Measurements from ENCODE around the gene RPTOR. TPM values are rescaled to one million over a fixed set of nuclear protein-coding genes. Genes with fewer than 3 reads are reported as not detected.

The RPTOR gene
- polyA plus RNA-seq, 3 donors from 2014 or later: 1.8 to 10.2 (median 3.8) TPM

DNA sequence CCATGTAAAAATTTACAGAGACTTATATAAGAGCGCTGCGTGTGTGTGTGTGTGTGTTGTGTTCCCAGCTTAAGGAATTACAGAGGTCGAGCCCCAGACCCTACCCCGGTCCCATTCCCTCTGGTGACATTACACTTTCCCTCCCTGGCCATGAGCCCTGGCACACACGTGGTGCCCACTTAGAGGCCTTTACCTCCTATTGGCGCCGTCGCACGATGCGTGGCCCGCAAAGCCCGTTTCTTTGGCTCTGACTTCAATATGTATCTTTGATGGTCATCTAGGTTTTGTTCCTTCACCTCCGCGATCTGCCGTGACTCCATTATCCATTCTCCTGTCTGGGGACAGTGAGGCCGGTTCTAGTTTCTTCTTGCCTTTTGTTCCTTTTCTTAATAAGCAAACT, 350.1 kb downstream of the RPTOR start:
- DNase-seq: no peak
- Mint-ChIP-seq H3K27ac (peak overlapping the region in 4 of 6 donors; percentile 18 to 62 (median 28)), H3K9me3 (no peaks in the 10 kb centered on the region), H3K36me3 (peaks cover 7 to 26% (median 11%) of the 10 kb centered on the region in 3 donors), H3K4me1 (peaks cover 15 to 20% of the 10 kb centered on the region in 2 donors), H3K27me3 (ENCODE audit: low read depth in 3 of 3) (peaks cover 0 to 2% (median 2%) of the 10 kb centered on the region in 3 donors), H3K4me3 (no peak overlapping the region)

DNA sequence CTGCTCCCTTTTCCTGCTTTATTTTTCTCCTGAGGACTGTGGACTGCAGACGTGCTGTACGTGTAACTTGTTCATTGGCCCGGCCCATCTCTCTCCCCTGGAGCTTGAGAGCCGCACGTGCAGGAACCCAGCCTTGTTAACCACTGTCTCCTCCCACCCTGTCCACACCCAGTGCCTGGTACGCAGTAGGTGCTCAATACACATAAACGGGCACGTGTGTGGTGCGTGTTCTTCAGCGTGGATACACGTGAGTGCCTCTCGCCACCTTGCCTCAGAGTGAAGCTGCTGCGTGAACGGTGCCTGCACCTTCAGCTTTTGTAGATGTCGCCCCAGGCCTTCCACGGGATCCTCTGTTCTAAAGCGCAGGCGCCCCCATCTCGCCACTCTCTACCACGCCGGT, 350.7 kb downstream of the RPTOR start:
- Mint-ChIP-seq H3K4me3 (no peak overlapping the region), H3K4me1 (peaks cover 15 to 20% of the 10 kb centered on the region in 2 donors), H3K9me3 (no peaks in the 10 kb centered on the region), H3K36me3 (peaks cover 7 to 26% (median 11%) of the 10 kb centered on the region in 3 donors), H3K27me3 (ENCODE audit: low read depth in 3 of 3) (peaks cover 1 to 2% (median 2%) of the 10 kb centered on the region in 3 donors), H3K27ac (peak overlapping the region in 1 of 6 donors; percentile 24)
- DNase-seq: no peak

DNA sequence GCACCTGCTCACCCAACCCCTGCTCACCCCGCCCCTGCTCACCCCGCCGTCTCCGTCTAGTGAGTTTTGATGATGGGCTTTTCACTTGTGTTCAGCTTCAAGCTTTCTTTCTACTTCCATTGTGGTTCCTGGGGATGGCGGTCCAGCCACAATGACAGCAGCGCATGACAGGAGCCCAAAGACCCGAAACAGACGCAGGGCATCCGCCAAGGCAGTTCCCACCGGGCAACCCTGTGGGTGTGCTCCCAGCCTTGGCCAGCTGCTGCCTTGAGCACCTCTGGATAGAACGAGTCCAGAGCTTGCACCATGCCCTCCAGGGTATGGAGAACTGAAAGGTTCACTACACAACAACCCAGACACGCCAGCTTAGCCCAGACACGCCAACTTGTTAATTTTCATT, 354.1 kb downstream of the RPTOR start:
- H3K4me3 Mint-ChIP-seq: no peak overlapping the region
- no peak overlapping the region for H3K27ac Mint-ChIP-seq
- no peak for DNase-seq
- H3K36me3 Mint-ChIP-seq: peaks cover 11 to 31% (median 12%) of the 10 kb centered on the region in 3 donors
- H3K4me1 Mint-ChIP-seq: peaks cover 4% of the 10 kb centered on the region in 2 donors
- H3K9me3 Mint-ChIP-seq: no peaks in the 10 kb centered on the region
- H3K27me3 Mint-ChIP-seq (ENCODE audit: low read depth in 3 of 3): peaks cover 0 to 2% (median 1%) of the 10 kb centered on the region in 3 donors

DNA sequence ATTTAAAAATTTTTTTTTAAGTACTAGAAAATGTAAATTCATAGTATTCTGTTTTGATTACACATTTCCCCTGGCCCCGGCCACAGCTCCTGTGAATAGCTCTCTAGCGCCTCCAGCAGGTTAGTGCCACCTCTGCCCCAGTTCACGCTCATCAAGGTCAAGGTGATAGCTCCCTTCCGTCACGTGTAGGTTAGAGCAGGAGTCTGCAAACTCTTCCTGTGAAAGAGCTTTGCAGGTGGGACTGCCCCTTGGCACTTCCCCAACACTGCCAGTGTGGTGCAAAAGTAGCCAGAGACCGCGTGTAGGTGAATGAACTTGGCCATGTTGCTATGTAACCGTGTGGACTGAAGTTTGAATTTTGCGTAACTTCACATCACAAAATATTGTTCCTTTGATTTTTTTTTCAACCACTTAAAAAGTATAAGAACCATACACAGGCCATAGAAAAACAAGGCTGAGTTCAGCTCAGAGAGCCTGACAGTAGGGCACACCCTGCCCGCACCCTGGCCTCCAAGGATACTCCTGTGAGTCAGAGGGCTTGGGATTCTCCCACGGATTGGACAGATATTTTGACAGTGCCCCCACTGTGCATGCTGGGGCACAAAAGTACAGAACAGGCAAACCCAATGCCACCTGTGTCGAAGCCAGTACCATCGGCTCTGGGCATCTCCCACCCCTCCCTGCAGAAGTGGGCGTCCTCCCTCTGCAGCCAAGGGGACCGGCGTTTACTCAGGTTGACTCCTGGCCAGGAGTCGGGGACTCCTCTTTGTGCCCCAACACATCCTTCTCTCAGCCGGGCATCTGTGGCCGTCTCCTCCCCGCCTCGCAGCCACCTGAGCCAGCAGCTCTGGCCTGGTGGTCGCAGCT, 355.0 kb downstream of the RPTOR start:
- H3K4me3 Mint-ChIP-seq: no peak overlapping the region
- H3K9me3 Mint-ChIP-seq: no peaks in the 10 kb centered on the region
- no peak overlapping the region for H3K27ac Mint-ChIP-seq
- peaks cover 4% of the 10 kb centered on the region in 2 donors for H3K4me1 Mint-ChIP-seq
- peaks cover 0 to 1% (median 0%) of the 10 kb centered on the region in 3 donors for H3K27me3 Mint-ChIP-seq (ENCODE audit: low read depth in 3 of 3)
- H3K36me3 Mint-ChIP-seq: peaks cover 8 to 25% (median 12%) of the 10 kb centered on the region in 3 donors
- DNase-seq: peak; percentile 14 to 46 (median 18)

DNA sequence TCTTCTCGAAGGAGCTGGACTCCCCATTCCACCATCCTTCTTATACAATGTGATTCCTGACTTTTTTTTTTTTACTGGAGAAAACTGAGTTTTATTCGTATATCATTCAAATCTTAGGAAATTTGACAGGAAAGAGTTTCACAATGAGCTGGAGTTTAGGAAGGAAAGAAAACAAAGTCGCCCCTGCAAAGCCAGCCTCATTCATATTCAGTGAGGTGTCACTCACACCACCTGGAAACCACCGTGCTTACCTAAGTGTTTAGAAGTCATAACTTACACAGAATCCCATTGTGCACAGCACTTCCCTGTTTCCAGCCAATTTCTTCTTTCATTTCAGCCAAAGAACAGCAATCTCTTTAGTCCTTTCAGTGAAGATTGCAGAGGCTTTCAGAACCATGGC, 356.7 kb downstream of the RPTOR start:
- H3K4me3 Mint-ChIP-seq: no peak overlapping the region
- peaks cover 0 to 1% (median 0%) of the 10 kb centered on the region in 3 donors for H3K27me3 Mint-ChIP-seq (ENCODE audit: low read depth in 3 of 3)
- H3K9me3 Mint-ChIP-seq: no peaks in the 10 kb centered on the region
- no peak for DNase-seq
- peaks cover 8 to 17% (median 8%) of the 10 kb centered on the region in 3 donors for H3K36me3 Mint-ChIP-seq
- peaks cover 4% of the 10 kb centered on the region in 2 donors for H3K4me1 Mint-ChIP-seq
- H3K27ac Mint-ChIP-seq: peak overlapping the region in 1 of 6 donors; percentile 45

DNA sequence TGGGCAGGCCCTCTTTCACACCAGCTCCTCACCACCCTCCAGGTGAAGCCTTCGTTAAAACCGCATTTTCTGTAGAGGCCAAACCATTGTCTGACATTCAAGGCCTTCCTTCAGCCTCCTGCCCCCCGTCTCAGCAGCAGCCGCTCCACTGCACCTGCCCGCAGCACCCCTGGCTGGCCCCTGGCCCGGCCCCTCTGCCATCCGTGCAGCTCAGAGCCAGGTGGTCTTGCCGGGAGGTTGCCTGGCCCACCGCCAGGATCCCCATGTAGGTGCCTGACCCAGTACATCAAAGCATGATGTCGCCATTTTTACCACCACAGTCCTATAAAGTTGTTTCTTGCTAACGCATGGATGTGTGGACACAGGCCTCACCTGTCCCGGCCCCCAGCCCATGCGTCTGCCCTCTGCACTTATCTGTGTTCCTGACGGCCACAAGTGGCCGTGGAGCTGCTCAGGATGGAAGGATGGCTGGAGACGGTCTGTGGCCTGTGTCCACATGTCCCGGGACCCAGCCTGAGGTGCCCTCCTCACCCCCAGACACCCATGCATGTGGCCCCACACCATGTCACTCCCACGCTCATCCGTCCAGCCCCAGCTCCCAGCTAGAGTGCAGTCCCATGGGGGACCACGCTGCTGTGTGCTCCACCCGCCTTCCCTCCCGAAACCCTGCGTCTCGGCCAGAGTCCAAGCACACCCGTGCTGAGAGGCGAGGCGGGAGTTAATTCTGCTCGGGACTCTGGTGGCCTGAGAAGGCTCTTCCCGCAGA, 357.7 kb downstream of the RPTOR start:
- H3K9me3 Mint-ChIP-seq: no peaks in the 10 kb centered on the region
- H3K36me3 Mint-ChIP-seq: peaks cover 5 to 13% (median 8%) of the 10 kb centered on the region in 3 donors
- DNase-seq: no peak
- H3K27me3 Mint-ChIP-seq (ENCODE audit: low read depth in 3 of 3): peaks cover 0 to 1% (median 0%) of the 10 kb centered on the region in 3 donors
- H3K4me3 Mint-ChIP-seq: no peak overlapping the region
- H3K27ac Mint-ChIP-seq: no peak overlapping the region
- H3K4me1 Mint-ChIP-seq: peaks cover 4% of the 10 kb centered on the region in 2 donors

DNA sequence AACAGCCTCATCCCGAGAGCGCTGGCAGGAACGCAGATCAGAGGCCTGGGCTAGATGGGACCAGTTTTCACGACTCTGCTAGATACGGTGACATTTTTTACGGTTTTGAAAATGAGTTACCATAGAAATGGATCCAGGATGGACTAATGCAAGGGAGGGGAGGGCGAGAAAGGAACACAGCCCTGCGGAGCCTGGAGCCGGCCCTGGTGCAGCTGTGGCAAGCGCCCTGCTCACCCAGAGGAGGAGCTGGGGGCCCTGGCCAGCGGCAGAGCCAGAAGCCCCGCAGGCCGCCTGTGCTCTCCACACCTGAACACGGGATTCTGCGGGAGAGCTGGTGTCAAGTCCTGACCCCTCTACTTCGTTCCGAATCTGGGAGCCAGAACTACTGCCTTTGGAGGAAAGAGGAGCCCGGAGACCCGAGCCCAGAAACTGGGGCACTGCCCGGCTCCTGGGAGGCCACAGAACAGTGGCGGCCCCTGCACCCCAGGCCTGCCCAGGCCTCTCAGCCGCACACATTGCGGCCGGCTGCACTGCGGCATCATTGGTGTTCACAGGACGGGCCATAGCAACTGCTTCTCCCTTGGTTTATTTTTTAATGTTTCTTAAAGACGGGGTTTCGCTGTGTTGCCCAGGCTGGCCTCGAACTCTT, 358.4 kb downstream of the RPTOR start:
- peaks cover 0 to 1% (median 1%) of the 10 kb centered on the region in 3 donors for H3K27me3 Mint-ChIP-seq (ENCODE audit: low read depth in 3 of 3)
- peaks cover 2 to 11% (median 5%) of the 10 kb centered on the region in 3 donors for H3K36me3 Mint-ChIP-seq
- H3K4me3 Mint-ChIP-seq: no peak overlapping the region
- peaks cover 4% of the 10 kb centered on the region in 2 donors for H3K4me1 Mint-ChIP-seq
- H3K27ac Mint-ChIP-seq: no peak overlapping the region
- DNase-seq: no peak
- H3K9me3 Mint-ChIP-seq: no peaks in the 10 kb centered on the region

DNA sequence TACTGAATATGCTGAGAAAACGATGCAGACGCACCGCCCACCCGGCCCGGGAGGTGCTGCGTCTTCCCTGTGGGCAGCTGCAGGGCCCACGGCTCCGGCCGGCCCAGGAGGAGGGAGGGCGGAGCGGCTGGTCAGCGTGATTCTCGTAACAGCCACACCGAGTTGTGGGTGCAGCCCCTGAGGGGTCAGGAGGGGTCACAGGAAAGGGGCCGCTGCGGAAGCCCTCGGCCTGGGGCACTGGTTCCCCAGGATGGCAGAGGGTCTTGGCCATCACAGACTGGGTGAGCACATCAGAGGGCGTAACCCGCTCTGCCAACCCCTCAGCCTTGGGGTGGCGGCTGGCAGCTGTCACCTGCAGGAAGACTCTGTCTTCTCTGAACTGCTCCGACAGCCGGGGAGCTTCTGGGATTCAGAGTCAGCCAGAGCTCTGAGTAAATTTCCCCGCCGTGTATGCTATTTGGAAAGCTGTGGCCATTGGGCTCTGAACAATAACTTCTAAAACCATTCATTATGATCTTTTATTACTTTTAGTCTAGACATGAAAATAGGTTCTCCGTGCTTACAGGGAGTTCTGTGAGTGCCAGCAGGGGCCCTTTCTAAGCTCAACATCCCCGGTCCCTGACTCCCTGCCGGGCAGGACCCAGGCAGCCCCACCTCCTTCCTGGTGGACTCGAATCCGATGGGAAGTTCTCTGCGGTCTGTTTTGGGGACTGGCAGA, 359.6 kb downstream of the RPTOR start:
- no peak for DNase-seq
- H3K4me3 Mint-ChIP-seq: no peak overlapping the region
- peaks cover 0 to 4% (median 1%) of the 10 kb centered on the region in 3 donors for H3K27me3 Mint-ChIP-seq (ENCODE audit: low read depth in 3 of 3)
- peaks cover 0 to 9% (median 5%) of the 10 kb centered on the region in 3 donors for H3K36me3 Mint-ChIP-seq
- H3K9me3 Mint-ChIP-seq: no peaks in the 10 kb centered on the region
- no peak overlapping the region for H3K27ac Mint-ChIP-seq
- peaks cover 4% of the 10 kb centered on the region in 2 donors for H3K4me1 Mint-ChIP-seq

DNA sequence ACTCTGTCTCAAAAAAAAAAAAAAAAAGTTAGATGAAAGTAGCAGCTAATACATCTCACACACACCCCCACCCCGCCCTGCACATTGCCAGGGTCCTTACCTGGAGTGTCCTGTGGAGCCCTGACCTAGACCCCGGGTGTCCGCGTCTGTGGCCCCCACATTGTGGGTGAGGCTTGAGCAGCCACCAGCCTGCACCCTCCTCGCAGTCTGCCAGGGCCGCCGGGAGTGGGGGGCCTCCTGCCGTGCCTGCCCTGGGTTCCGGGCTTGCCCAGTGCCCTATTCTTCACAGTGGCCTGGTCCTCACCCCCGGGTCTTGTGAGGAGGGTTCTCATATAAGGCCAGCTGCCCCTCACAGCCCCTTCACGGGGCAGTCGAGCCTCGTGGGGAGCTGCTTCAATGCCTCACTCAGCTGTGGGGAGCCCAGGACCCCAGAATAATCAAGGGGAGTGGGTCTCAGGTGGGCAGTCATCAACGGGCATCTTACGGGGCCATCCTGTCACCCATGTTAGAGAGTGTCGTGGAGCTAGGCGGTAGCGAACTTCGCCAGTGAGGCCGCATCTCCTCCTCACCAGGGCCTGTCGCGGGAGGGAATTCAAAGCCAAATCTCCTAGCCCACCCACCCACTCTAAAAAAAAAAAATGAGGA, 361.1 kb downstream of the RPTOR start:
- Mint-ChIP-seq H3K27me3 (ENCODE audit: low read depth in 3 of 3) (peaks cover 0 to 2% (median 1%) of the 10 kb centered on the region in 3 donors), H3K4me3 (no peak overlapping the region), H3K9me3 (no peaks in the 10 kb centered on the region), H3K4me1 (peaks cover 4% of the 10 kb centered on the region in 2 donors), H3K27ac (no peak overlapping the region), H3K36me3 (peaks cover 0 to 17% (median 14%) of the 10 kb centered on the region in 3 donors)
- DNase-seq: no peak

DNA sequence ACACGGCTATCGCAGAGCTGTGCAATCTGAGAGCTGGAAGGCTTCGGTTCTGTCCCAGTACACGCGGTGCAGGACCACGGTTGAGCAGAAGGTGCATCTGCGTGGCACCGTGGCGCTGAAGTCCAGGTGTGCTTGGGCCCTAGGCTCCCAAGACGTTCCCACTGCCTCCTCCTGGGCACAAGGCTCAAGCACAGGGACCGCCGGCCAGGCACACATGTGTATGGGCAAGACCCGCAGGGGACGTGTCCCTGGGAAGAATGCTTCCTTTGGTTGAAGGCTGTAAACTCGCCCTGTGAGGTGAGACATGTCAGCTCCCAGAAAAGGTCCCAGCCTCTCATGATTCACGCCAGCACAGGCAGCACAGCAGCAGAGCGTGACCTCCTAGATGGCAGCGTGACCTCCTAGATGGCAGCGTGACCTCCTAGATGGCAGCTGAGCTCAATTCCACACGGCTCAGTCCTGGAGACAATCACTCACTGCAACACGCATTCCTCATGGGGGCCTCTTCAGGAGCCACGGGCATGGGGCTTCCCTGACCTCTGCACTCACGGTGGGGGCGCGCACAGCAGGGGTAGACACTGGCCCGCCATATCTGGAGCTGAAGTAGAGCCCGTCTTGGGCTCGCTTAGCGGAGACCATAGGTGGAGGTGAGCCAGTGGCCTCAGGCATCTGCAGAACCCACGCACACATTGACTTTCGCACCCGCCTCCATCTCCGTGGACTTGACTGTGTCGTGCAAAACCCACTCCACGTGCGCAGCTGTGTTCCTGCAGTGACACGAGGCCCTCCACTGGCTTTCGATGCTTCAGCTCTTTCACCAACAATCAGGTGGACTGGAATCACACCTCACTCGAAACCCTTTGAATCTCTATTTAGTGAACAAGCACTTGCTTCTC, 362.0 kb downstream of the RPTOR start:
- Mint-ChIP-seq H3K27ac (peak overlapping the region in 1 of 6 donors; percentile 43), H3K4me1 (peaks cover 0 to 4% of the 10 kb centered on the region in 2 donors), H3K4me3 (no peak overlapping the region), H3K36me3 (peaks cover 0 to 16% (median 12%) of the 10 kb centered on the region in 3 donors), H3K9me3 (no peaks in the 10 kb centered on the region), H3K27me3 (ENCODE audit: low read depth in 3 of 3) (peaks cover 0 to 4% (median 1%) of the 10 kb centered on the region in 3 donors)
- DNase-seq: no peak

DNA sequence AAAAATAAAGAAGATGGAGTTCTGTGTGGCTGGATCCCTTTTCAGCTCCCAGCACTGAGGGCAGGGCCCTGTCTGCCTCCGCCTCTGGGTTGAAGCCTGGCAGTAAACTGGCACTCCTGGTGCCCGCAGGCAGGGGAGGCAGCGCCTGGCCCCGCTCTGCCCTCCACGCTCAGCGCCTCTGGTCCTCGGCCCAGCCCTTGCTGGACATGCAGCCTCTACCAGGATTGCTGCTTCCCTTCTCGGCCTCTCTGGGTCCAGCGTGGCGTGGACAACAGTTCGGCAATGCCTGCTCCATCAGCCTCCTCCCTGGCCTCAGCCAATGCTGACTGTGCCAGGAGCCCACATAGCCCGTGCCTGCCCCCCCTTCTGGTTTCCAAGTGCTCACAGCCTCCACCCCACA, 362.6 kb downstream of the RPTOR start:
- H3K27me3 Mint-ChIP-seq (ENCODE audit: low read depth in 3 of 3): peaks cover 0 to 4% (median 1%) of the 10 kb centered on the region in 3 donors
- H3K36me3 Mint-ChIP-seq: peaks cover 0 to 16% (median 12%) of the 10 kb centered on the region in 3 donors
- H3K9me3 Mint-ChIP-seq: no peaks in the 10 kb centered on the region
- no peak overlapping the region for H3K27ac Mint-ChIP-seq
- H3K4me3 Mint-ChIP-seq: no peak overlapping the region
- H3K4me1 Mint-ChIP-seq: no peaks in the 10 kb centered on the region
- no peak for DNase-seq

DNA sequence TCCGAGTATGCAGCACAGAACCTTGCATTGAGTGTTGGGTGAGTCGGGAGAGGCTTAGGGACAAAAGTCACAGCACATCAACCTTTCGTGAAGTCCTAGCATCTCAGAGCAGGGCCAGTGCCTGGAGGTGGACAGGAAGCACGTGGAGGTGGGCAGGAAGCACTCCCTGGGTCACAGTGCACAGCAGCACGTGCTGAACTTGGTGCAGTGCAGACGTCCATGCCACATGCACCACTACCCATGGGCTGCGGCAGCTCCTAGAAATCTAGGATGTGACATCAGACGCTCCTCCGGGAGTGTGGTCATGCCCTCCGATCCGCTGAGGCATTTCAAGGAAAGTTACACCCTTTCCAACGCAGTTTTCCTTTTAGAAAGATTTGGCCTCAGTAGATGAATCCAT, 363.6 kb downstream of the RPTOR start:
- peaks cover 0 to 4% (median 1%) of the 10 kb centered on the region in 3 donors for H3K27me3 Mint-ChIP-seq (ENCODE audit: low read depth in 3 of 3)
- H3K36me3 Mint-ChIP-seq: peaks cover 5 to 16% (median 12%) of the 10 kb centered on the region in 3 donors
- DNase-seq: no peak
- H3K9me3 Mint-ChIP-seq: no peaks in the 10 kb centered on the region
- no peak overlapping the region for H3K4me3 Mint-ChIP-seq
- H3K4me1 Mint-ChIP-seq: no peaks in the 10 kb centered on the region
- no peak overlapping the region for H3K27ac Mint-ChIP-seq

All from immature natural killer cell (primary cell).